H1 (cell line): Measurements from ENCODE around the gene CBARP. TPM values are rescaled to one million over a fixed set of nuclear protein-coding genes. Genes with fewer than 3 reads are reported as not detected.

ENCODE experiments used
- ASH2L ChIP-seq: fragments of 200-600, 300-600 bp; sonication (generic); IDR thresholded peaks from one replicate; pipeline ENCODE4 v1.7.1; 2017; ENCODE audit warnings: low read length
- BRCA1 ChIP-seq: IDR thresholded peaks from 2 replicates; pipeline ENCODE4 v1.6.1; 2012; ENCODE audit warnings: low read depth, low read length, improper control_type of control experiment
- CREB1 ChIP-seq: IDR thresholded peaks from 2 replicates; pipeline ENCODE4 v1.6.1; 2012; ENCODE audit warnings: inconsistent platforms
- GABPA ChIP-seq: IDR thresholded peaks from 2 replicates; pipeline ENCODE4 v1.6.1; 2011; ENCODE audit warnings: mild to moderate bottlenecking, low read length, moderate library complexity, borderline replicate concordance; ENCODE audit not compliant: insufficient read depth
- JUND ChIP-seq: IDR thresholded peaks from 2 replicates; pipeline ENCODE4 v1.6.1; 2011; ENCODE audit warnings: mild to moderate bottlenecking, improper control_type of control experiment, low read length
- RAD21 ChIP-seq, 2 experiments: IDR thresholded peaks in 1 of 2; conservative IDR thresholded peaks in 1 of 2; 2 replicates each; pipeline ENCODE4 v1.6.1; 2011; ENCODE audit warnings: low read depth in 2 of 2, low read length in 2 of 2, improper control_type of control experiment in 1 of 2, inconsistent platforms in 1 of 2, mild to moderate bottlenecking in 1 of 2, moderate library complexity in 1 of 2
- SAP30 ChIP-seq: fragments of 300-600 bp; sonication (generic); IDR thresholded peaks from 2 replicates; pipeline ENCODE4 v1.7.1; 2012; ENCODE audit warnings: low read length, moderate library complexity, mild to moderate bottlenecking, inconsistent platforms; ENCODE audit not compliant: insufficient read depth, insufficient replicate concordance
- SIRT6 ChIP-seq: IDR thresholded peaks from one replicate; pipeline ENCODE4 v1.7.1; 2012; ENCODE audit warnings: low read length, inconsistent platforms
- TCF12 ChIP-seq: IDR thresholded peaks from 2 replicates; pipeline ENCODE4 v1.6.1; 2011; ENCODE audit warnings: low read depth, mild to moderate bottlenecking, low read length
- polyA plus RNA-seq, 7 experiments: library from polyadenylated mRNA; depleted of rRNA in 3 of 7; stranded (reverse) in 5 of 7; unstranded in 2 of 7; fragments of >200 nt in 5 of 7; fragments of 200-250 nt in 2 of 7; gene quantifications; 1 replicate in 5 of 7; 2 replicates in 1 of 7; 4 replicates in 1 of 7; pipeline versions ENCODE4 v1.2.1 to v1.2.3, GENCODE V29; 2011 to 2013; ENCODE audit warnings: missing spikeins in 2 of 7, mixed read lengths in 2 of 7
- total RNA-seq: library from RNA; stranded (reverse); fragmentation: NEBNext Ultra II Directional; extraction: Animal tissue kit (Norgen Biotek cat#: 25700); gene quantifications from 2 replicates; pipeline ENCODE4 v1.2.1, GENCODE V29; 2021
- TF ChIP-seq, protein P1 (sequence below), 3 experiments: IDR thresholded peaks; 1 replicate in 2 of 3; 2 replicates in 1 of 3; pipeline versions ENCODE4 v1.5.1 to v1.6.1; 2011; ENCODE audit warnings: low read length in 3 of 3, mild to moderate bottlenecking in 3 of 3, inconsistent platforms in 2 of 3, low read depth in 1 of 3, moderate library complexity in 1 of 3; ENCODE audit not compliant: insufficient read depth in 1 of 3; ENCODE audit errors: control extremely low read depth in 1 of 3

The CBARP gene
- total and polyA plus RNA-seq, 2 of the 8 experiments (the other 6 are each of a cell fraction or from before 2014, with no cell fraction given) = 4.9 to 14.7 TPM

DNA sequence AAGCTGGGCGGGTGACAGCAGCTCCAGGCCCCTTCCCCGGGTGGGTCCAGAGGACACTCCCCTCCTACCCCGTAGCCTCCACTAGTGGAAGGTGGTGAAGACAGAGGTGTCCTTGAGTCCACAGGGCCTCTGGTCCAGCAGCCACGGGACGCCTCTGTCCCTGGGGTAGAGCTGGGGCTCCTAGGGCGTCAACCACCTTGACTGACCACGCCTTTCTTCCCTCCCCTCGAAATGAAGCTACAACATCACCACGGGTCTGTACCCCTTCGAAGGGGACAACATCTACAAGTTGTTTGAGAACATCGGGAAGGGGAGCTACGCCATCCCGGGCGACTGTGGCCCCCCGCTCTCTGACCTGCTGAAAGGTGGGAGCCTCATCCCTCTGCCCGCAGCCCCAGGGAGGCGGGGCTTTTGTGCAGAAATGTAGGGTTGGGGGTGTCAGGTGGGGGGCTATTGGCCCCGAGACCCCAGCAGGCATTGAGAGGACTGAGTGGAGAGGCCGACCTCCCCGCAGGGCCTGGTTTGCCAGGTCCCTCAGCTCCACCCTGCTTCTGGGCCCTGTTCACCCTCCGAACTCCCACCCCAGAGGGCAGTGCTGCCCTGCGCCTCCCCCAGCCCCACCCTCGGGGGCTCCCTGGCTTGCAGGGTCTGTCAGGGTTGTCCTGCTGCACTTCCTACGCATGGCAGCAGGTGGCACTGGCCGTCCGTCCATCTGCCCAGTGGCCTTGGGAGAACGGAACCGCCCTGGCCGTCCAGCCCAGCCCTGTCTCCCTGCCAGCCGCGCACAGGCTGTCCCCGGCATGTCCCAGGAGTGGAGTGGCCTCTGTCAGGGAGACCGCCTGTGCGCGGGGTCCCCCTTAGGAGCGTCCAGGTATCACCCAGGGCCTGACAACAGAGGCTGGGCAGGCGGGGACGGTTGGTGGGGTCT lies 16.6 kb downstream of the CBARP start (continued):
- TF ChIP-seq, protein P1, sequence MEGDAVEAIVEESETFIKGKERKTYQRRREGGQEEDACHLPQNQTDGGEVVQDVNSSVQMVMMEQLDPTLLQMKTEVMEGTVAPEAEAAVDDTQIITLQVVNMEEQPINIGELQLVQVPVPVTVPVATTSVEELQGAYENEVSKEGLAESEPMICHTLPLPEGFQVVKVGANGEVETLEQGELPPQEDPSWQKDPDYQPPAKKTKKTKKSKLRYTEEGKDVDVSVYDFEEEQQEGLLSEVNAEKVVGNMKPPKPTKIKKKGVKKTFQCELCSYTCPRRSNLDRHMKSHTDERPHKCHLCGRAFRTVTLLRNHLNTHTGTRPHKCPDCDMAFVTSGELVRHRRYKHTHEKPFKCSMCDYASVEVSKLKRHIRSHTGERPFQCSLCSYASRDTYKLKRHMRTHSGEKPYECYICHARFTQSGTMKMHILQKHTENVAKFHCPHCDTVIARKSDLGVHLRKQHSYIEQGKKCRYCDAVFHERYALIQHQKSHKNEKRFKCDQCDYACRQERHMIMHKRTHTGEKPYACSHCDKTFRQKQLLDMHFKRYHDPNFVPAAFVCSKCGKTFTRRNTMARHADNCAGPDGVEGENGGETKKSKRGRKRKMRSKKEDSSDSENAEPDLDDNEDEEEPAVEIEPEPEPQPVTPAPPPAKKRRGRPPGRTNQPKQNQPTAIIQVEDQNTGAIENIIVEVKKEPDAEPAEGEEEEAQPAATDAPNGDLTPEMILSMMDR (IDR thresholded peaks at IDR 0.05; ENCODE audit: control extremely low read depth in 1 of 3, insufficient read depth in 1 of 3, low read depth in 1 of 3, low read length in 3 of 3) = peak; percentile 63 to 92 (median 69)
- TF ChIP-seq RAD21 (IDR thresholded peaks at IDR 0.05 in 1 of 2, conservative IDR thresholded peaks at IDR 0.05 in 1 of 2; ENCODE audit: low read depth in 2 of 2, low read length in 2 of 2) (peak; percentile 47 to 57), GABPA (peak; percentile 74; the same call in 1 of the 2 replicates), SIRT6 (no peak), SAP30 (no peak), JUND (no peak), ASH2L (no peak), BRCA1 (no peak), CREB1 (no peak), TCF12 (no peak)
- TF ChIP-seq, all 59 proteins: peak for 3
